Retinal pigment epithelial cell (primary cell): Measurements from ENCODE around the gene OSBPL6.

Experiments
- DNase-seq: peaks from one replicate; pipeline ENCODE4 v3.0.0-alpha.2; 2010; ENCODE audit warnings: low read depth
- H3K4me3 ChIP-seq: 2 replicates; pipeline ENCODE4 v1.5.1; 2011; ENCODE audit warnings: mild to moderate bottlenecking, low read length, control low read depth, moderate library complexity
- TF ChIP-seq, protein P1 (sequence below): conservative IDR thresholded peaks from 2 replicates; pipeline ENCODE4 v1.5.1; 2011; ENCODE audit warnings: low read depth, low read length, control low read depth, inconsistent platforms

OSBPL6 gene

GRCh38 chr2:178188466-178188865, 5.8 kb upstream of the OSBPL6 start:
- TF ChIP-seq, protein P1, sequence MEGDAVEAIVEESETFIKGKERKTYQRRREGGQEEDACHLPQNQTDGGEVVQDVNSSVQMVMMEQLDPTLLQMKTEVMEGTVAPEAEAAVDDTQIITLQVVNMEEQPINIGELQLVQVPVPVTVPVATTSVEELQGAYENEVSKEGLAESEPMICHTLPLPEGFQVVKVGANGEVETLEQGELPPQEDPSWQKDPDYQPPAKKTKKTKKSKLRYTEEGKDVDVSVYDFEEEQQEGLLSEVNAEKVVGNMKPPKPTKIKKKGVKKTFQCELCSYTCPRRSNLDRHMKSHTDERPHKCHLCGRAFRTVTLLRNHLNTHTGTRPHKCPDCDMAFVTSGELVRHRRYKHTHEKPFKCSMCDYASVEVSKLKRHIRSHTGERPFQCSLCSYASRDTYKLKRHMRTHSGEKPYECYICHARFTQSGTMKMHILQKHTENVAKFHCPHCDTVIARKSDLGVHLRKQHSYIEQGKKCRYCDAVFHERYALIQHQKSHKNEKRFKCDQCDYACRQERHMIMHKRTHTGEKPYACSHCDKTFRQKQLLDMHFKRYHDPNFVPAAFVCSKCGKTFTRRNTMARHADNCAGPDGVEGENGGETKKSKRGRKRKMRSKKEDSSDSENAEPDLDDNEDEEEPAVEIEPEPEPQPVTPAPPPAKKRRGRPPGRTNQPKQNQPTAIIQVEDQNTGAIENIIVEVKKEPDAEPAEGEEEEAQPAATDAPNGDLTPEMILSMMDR = no peak
- no peak for DNase-seq
- no peak overlapping the region for H3K4me3 ChIP-seq

- TF ChIP-seq, protein P1 = no peak
- H3K4me3 ChIP-seq = no peak overlapping the region
- no peak for DNase-seq
Measured at GRCh38 chr2:178191004-178191508, 3.3 kb upstream of the OSBPL6 start.

- TF ChIP-seq, protein P1 = no peak
Measured at GRCh38 chr2:178191511-178191910, 2.8 kb upstream of the OSBPL6 start.

GRCh38 chr2:178193496-178193822, 853 bp upstream of the OSBPL6 start:
- TF ChIP-seq, protein P1 = no peak
- peak overlapping the region; percentile 63 for H3K4me3 ChIP-seq
- no peak for DNase-seq

More at GRCh38 chr2:178191511-178191910, 2.8 kb upstream of the OSBPL6 start:
- H3K4me3 ChIP-seq = no peak overlapping the region
- DNase-seq = no peak

DNA sequence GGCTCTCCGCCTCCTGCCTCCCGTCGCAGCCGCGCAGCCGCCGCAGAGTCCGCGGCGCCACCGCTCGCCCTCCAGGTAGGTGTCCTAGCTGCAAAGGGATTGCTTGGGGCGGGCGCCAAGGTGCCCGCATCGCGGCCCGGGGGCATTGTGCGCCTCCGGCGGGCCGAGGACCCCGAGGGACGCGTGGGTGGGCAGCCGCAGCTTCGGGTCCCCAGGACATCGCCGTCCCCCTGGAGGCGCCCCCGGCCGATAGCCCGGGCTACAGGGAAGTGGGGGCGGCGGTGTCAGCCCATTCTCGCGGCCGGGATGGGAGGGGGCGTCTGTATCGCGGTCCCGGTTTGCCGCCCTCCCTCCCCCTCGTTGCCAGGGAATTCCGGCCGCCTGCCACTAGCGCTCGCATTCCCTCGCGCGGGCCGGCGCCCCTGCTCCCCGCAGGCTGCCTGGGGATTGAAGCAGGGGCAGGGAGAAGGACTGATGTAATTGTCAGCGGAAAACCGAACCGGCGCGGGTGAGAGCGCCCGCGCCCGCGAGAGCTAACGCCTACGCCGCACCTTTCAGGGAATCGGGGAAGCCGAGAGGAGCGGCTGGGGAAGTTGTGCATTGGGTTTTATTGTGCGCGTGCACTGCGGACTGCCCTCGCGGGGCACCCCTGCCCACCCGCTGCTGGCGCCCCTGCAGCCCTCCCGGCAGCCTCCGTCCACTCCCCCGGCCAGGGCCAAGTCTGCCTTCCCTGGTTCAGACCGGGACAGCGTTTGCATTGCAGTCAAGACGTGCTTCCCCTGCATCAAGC, 483 bp downstream of the OSBPL6 start:
- DNase-seq = no peak
- peak overlapping the region; percentile 71 for H3K4me3 ChIP-seq

GRCh38 chr2:178195390-178196166, 1.3 kb downstream of the OSBPL6 start:
- TF ChIP-seq, protein P1 = no peak
- peak overlapping the region; percentile 71 for H3K4me3 ChIP-seq
- DNase-seq = no peak

More for the DNA sequence above, 483 bp downstream of the OSBPL6 start:
- TF ChIP-seq, protein P1 = no peak
